Nephron (organoid): ENCODE measurements around the gene CCDC89.

Source experiments
- H3K27ac Mint-ChIP-seq, 3 experiments: 2 replicates each; pipeline ENCODE4 v1.8.0; 2020; ENCODE audit warnings: mixed read lengths in 3 of 3, mild to moderate bottlenecking in 2 of 3, moderate library complexity in 1 of 3
- H3K27me3 Mint-ChIP-seq: 2 replicates; pipeline ENCODE4 v1.8.0; 2021; ENCODE audit warnings: low read depth, mild to moderate bottlenecking, moderate library complexity, mixed read lengths
- H3K36me3 Mint-ChIP-seq: 2 replicates; pipeline ENCODE4 v1.8.0; 2020; ENCODE audit warnings: low read depth, mixed read lengths
- H3K4me1 Mint-ChIP-seq: 2 replicates; pipeline ENCODE4 v1.8.0; 2020; ENCODE audit warnings: mixed read lengths
- H3K4me3 Mint-ChIP-seq, 3 experiments: 2 replicates each; pipeline ENCODE4 v1.8.0; 2020; ENCODE audit warnings: mild to moderate bottlenecking in 3 of 3, mixed read lengths in 3 of 3, moderate library complexity in 2 of 3
- H3K9me3 Mint-ChIP-seq: 2 replicates; pipeline ENCODE4 v1.8.0; 2020; ENCODE audit warnings: mixed read lengths
- TF ChIP-seq, protein P1 (sequence below), 3 experiments: fragments of 200-600 bp; sonication (generic); IDR thresholded peaks; one replicate each; pipeline ENCODE4 v1.5.0; 2021; ENCODE audit warnings: antibody characterized with exemption in 3 of 3; ENCODE audit not compliant: unreplicated experiment in 3 of 3

Gene CCDC89

DNA sequence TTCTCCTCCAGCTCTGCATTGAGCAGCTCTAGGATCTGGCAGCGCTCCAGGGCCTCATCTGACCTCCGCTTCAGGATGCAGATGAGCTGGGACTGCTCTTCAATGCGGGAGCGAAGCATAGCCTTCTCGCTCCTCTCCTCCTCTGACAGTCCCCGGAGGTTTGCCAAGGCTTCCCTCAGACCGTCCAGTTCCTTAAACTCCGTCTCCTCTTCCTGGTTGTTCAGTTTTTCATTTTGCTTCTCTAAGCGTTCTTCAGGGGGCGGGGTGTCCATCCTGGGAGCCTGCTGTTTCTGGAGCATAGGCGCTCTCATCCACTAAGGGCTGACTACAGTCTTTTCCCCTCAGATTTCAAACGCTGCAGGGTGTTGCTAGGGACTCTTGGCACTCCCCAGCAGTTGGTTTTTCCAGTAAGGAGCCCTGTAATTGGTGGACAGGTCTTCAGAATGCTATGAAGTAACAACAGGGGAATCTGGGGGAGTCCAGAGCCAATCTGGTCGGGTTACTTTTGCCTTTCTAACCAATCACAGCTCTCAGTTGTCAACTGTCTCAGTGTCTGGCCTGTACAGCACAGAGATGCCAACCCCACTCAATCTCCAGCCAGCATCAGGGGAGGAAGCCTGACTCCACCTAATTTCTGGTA, at the start of gene CCDC89:
Gene CCDC89 (minus strand): TSS at position 376 of the 640 bp plus-strand sequence. CDS start 65 bp downstream, at position 311.
- no peaks in the 10 kb centered on the region for H3K9me3 Mint-ChIP-seq

DNA sequence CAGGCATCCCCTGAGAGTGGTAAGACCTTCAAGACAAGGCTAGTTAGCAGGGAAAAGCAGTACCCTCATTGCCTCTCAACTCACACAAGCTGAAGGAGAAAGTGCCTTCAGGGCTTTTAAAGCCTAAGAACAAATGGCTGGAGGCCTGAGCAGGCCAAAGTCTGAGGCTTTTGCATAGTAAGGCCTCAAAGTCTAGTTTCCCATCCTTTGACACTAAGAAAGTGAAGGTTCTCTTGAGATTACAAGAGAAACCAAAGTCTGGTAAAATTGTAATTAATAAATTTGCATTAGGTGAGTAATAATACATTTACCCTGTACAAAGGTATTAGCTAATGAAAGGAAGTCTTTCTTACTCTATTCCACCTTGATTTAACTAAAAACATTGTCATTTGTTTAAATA, 47.0 kb upstream of the CCDC89 start:
- H3K4me3 Mint-ChIP-seq, result no peak overlapping the region

More for the DNA sequence above, at the start of gene CCDC89:
- H3K4me1 Mint-ChIP-seq, result peaks cover 32% of the 10 kb centered on the region
- no peaks in the 10 kb centered on the region for H3K36me3 Mint-ChIP-seq
- peak within 1 kb of the TSS; percentile 92 to 98 (median 95) for H3K27ac Mint-ChIP-seq
- H3K27me3 Mint-ChIP-seq, result peaks cover 5% of the 10 kb centered on the region
- TF ChIP-seq, protein P1, sequence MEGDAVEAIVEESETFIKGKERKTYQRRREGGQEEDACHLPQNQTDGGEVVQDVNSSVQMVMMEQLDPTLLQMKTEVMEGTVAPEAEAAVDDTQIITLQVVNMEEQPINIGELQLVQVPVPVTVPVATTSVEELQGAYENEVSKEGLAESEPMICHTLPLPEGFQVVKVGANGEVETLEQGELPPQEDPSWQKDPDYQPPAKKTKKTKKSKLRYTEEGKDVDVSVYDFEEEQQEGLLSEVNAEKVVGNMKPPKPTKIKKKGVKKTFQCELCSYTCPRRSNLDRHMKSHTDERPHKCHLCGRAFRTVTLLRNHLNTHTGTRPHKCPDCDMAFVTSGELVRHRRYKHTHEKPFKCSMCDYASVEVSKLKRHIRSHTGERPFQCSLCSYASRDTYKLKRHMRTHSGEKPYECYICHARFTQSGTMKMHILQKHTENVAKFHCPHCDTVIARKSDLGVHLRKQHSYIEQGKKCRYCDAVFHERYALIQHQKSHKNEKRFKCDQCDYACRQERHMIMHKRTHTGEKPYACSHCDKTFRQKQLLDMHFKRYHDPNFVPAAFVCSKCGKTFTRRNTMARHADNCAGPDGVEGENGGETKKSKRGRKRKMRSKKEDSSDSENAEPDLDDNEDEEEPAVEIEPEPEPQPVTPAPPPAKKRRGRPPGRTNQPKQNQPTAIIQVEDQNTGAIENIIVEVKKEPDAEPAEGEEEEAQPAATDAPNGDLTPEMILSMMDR (IDR thresholded peaks at IDR 0.05; ENCODE audit: unreplicated experiment in 3 of 3), result no peak
- H3K4me3 Mint-ChIP-seq, result peak within 1 kb of the TSS; percentile 72 to 89 (median 83)

DNA sequence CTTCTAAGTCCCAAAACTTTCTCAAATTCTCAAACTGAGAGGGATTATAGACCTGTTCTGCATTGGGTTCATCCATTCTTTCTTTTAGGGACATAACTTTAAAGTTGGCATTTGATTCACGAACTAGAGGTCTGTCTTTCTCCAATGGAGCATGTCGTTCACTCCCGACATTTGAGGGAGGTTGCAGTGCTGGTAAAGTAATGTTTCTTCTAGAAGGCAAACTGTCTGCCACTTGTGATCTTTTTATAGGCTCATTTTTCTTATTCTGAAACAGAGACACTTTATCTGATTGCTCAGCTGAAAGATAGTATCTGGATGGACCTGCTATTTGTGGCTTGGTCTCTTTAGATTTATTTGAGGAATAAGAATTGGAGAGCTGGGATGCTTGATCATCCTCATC, 40.4 kb upstream of the CCDC89 start:
- H3K4me1 Mint-ChIP-seq, result no peaks in the 10 kb centered on the region
- no peaks in the 10 kb centered on the region for H3K27me3 Mint-ChIP-seq
- peaks cover 8% of the 10 kb centered on the region for H3K36me3 Mint-ChIP-seq
- H3K4me3 Mint-ChIP-seq, result no peak overlapping the region
- TF ChIP-seq, protein P1 (IDR thresholded peaks at IDR 0.05; ENCODE audit: unreplicated experiment in 3 of 3), result no peak
- no peak overlapping the region for H3K27ac Mint-ChIP-seq
- peaks cover 14% of the 10 kb centered on the region for H3K9me3 Mint-ChIP-seq

More for the DNA sequence above, 47.0 kb upstream of the CCDC89 start:
- Mint-ChIP-seq H3K9me3 (peaks cover 14% of the 10 kb centered on the region), H3K27ac (no peak overlapping the region), H3K4me1 (peaks cover 10% of the 10 kb centered on the region), H3K36me3 (no peaks in the 10 kb centered on the region), H3K27me3 (no peaks in the 10 kb centered on the region)
- TF ChIP-seq, protein P1 (IDR thresholded peaks at IDR 0.05; ENCODE audit: unreplicated experiment in 3 of 3), result no peak

DNA sequence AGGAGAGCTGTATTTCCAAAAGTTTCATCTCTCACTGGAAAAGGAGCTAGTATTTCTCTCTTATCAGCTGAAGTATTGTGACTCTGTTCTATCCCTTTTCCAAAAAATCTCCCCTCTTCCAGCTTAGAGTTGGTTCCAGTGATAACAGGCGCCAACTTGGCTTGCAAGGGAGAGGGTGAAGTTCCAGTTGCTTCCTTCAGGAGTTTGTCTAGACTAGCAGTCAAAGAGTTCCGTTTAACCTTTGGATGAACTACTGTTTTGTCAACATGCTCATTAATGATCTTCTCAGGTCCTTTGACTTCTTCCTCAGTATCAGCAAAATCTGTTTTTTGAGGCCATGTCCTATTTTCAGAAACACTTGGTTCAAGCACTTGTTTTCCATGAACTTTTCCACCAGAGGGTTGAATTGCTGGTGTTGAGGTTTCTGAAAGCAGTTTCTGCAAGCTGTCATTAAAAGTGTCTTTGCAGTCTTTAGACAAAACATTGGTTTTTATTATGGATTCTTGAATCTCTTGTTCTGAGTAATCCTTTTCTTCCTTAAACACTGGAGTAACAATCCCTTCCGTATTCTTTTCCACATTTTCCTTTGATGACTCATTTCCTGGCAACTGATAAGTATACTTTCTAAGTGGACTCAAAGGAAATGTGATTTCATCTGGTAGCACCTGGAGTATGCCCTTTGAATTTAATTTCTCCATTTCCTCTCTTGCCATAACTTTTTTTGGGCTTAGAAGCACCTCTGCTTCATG, 39.7 kb upstream of the CCDC89 start:
- no peak overlapping the region for H3K4me3 Mint-ChIP-seq
- no peaks in the 10 kb centered on the region for H3K27me3 Mint-ChIP-seq
- H3K27ac Mint-ChIP-seq, result peak overlapping the region in 1 of 3 experiments; percentile 15
- H3K36me3 Mint-ChIP-seq, result peaks cover 8% of the 10 kb centered on the region
- peaks cover 12% of the 10 kb centered on the region for H3K9me3 Mint-ChIP-seq
- TF ChIP-seq, protein P1 (IDR thresholded peaks at IDR 0.05; ENCODE audit: unreplicated experiment in 3 of 3), result no peak
- peaks cover 4% of the 10 kb centered on the region for H3K4me1 Mint-ChIP-seq

DNA sequence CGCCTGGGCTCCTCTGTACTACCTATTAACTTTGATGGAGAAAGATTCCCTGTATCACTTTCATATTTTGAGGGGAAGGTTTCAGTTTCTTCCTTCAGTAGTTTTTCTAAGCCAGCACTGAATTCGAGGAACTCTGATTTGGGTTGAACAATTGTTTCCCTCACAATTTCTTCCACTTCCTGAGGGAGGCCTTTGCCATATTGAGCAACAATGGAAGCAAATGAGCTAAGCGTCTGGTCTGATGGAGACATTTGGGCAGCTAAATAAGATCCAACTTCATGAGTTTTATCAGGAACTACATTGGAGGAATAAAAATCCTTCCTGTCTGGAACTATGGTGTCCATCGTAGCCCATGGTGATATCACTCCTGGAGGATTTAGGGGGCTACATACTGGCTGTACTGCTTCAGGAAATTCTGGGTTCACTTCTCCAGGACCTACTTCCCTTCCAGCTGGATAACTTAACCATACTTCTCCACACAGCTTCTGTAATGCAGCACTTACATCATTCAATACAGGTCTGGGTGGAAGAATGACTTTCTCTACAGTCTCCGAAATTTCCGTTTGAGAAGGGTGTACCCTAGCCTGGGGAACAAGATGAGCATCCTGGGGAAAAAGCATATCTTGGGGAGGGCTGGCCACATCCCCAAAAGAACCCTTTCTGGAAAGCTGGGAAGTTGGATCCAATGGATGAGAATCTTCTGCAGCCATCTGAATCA, 38.9 kb upstream of the CCDC89 start:
- Mint-ChIP-seq H3K36me3 (peaks cover 8% of the 10 kb centered on the region), H3K4me3 (no peak overlapping the region), H3K27ac (no peak overlapping the region), H3K27me3 (no peaks in the 10 kb centered on the region), H3K4me1 (peaks cover 8% of the 10 kb centered on the region), H3K9me3 (peaks cover 9% of the 10 kb centered on the region)
- TF ChIP-seq, protein P1 (IDR thresholded peaks at IDR 0.05; ENCODE audit: unreplicated experiment in 3 of 3), result no peak
